Bronchial epithelial cell (primary cell): Measurements from ENCODE around the gene EPHB1. TPM values are rescaled to one million over a fixed set of nuclear protein-coding genes. Genes with fewer than 3 reads are reported as not detected.
A peak's percentile ranks its signal among the peaks of the same experiment; 100 is the strongest.

Experiments used
- DNase-seq: peaks from one replicate; pipeline ENCODE4 v3.0.0-alpha.2; 2010; ENCODE audit warnings: low read depth
- FAIRE-seq: peaks from 2 replicates; lab custom pipeline; 2011; peaks lifted over from hg19 to GRCh38; lab: Jason Lieb, UNC
- H3K27me3 ChIP-seq: 2 replicates; pipeline ENCODE4 v1.5.1; 2011; ENCODE audit warnings: low read length; ENCODE audit not compliant: control insufficient read depth, insufficient read depth
- H3K36me3 ChIP-seq: 2 replicates; pipeline ENCODE4 v1.5.1; 2011; ENCODE audit warnings: low read length; ENCODE audit not compliant: control insufficient read depth, insufficient read depth
- H3K4me3 ChIP-seq: 2 replicates; pipeline ENCODE4 v1.5.1; 2011; ENCODE audit warnings: mild to moderate bottlenecking, low read depth, low read length, control low read depth
- total RNA-seq: library from RNA; depleted of rRNA; stranded (reverse); fragments of >200 nt; gene quantifications from 2 replicates; pipeline ENCODE4 v1.2.1, GENCODE V29; 2014
- TF ChIP-seq, protein P1 (sequence below): IDR thresholded peaks from 2 replicates; pipeline ENCODE4 v1.5.1; 2011; ENCODE audit warnings: mild to moderate bottlenecking, moderate library complexity, low read length, control low read depth, inconsistent platforms; ENCODE audit not compliant: insufficient read depth, severe bottlenecking

Gene EPHB1
- total RNA-seq, 1 donor from 2014 or later, result under 0.01 TPM

DNA sequence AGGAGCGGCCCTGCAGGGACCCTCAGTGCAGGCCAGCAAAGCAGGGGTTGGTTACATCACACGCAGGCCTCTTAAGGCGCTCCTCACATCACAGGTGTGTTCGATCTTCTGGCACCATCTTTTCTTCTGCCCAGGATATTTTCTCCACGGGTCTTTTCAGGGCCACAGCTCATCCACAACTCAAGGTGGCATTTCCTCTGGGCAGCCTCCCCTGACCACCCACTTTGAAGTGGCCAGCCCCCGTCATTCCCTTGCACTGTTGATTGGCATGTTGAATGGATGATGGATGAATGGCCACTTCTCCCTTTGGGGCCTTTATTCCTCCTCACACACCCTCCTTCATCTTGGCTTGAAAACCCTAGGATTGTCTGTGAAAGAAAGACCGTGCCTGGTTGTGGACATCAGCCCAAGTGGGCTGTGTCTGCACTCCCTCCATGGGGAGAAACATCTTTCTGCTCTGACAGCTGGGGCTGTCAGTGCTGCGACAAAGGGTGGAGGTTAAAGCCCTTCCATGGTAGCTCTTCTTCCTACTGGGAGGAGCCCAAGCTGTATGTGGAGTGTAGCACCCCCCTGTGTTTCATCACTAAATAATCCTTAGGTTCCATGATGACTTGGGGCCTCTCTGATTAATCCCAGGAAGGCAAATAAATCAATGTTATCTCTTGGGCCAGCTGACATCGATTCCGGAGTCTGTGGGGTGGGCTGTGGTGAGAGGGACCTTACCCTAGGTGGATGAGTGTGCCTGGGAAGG lies 102.5 kb downstream of the EPHB1 start:
- TF ChIP-seq, protein P1, sequence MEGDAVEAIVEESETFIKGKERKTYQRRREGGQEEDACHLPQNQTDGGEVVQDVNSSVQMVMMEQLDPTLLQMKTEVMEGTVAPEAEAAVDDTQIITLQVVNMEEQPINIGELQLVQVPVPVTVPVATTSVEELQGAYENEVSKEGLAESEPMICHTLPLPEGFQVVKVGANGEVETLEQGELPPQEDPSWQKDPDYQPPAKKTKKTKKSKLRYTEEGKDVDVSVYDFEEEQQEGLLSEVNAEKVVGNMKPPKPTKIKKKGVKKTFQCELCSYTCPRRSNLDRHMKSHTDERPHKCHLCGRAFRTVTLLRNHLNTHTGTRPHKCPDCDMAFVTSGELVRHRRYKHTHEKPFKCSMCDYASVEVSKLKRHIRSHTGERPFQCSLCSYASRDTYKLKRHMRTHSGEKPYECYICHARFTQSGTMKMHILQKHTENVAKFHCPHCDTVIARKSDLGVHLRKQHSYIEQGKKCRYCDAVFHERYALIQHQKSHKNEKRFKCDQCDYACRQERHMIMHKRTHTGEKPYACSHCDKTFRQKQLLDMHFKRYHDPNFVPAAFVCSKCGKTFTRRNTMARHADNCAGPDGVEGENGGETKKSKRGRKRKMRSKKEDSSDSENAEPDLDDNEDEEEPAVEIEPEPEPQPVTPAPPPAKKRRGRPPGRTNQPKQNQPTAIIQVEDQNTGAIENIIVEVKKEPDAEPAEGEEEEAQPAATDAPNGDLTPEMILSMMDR, result no peak
- DNase-seq, result no peak
- no peak overlapping the region for H3K4me3 ChIP-seq
- H3K36me3 ChIP-seq, result no peaks in the 10 kb centered on the region
- FAIRE-seq, result no peak
- H3K27me3 ChIP-seq, result no peaks in the 10 kb centered on the region

- FAIRE-seq, result no peak
- DNase-seq, result no peak
- Histone ChIP-seq H3K27me3 (no peaks in the 10 kb centered on the region), H3K36me3 (no peaks in the 10 kb centered on the region), H3K4me3 (no peak overlapping the region)
- TF ChIP-seq, protein P1, result no peak
These were observed 103.2 kb downstream of the EPHB1 start for GRCh38 chr3:134898181-134898754.

- TF ChIP-seq, protein P1, result no peak
- FAIRE-seq (no peak), DNase-seq (no peak)
- H3K4me3 ChIP-seq, result no peak overlapping the region
- H3K27me3 ChIP-seq, result no peaks in the 10 kb centered on the region
- H3K36me3 ChIP-seq, result no peaks in the 10 kb centered on the region
These were observed 104.7 kb downstream of the EPHB1 start for GRCh38 chr3:134899786-134900185.

GRCh38 chr3:134900482-134900881 lies 105.4 kb downstream of the EPHB1 start:
- TF ChIP-seq, protein P1, result no peak
- H3K27me3 ChIP-seq, result no peaks in the 10 kb centered on the region
- no peak overlapping the region for H3K4me3 ChIP-seq
- DNase-seq, result no peak
- FAIRE-seq, result peak; percentile 89
- H3K36me3 ChIP-seq, result no peaks in the 10 kb centered on the region

DNA sequence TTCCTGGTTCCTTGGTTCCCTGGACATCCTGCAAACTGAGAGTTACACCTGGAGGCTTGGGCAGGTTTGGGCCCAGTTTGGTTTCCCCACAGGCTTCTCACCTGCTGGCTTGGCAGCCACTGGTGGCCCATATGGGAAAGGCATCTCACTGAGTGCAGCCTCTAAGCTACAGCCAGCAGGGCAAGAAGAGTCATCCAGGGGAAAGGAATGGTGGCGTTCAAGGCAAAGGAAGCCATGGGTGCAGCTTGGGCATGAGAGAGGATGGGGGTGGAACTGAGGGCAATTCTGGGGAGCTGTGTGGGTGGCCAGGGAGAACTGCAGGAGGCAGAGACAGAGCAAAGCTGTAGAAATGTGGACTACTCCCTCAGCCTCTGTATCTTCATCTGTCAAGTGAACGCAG lies 106.4 kb downstream of the EPHB1 start:
- TF ChIP-seq, protein P1, result no peak
- no peaks in the 10 kb centered on the region for H3K36me3 ChIP-seq
- no peak for FAIRE-seq
- DNase-seq, result no peak
- H3K27me3 ChIP-seq, result no peaks in the 10 kb centered on the region
- H3K4me3 ChIP-seq, result no peak overlapping the region

DNA sequence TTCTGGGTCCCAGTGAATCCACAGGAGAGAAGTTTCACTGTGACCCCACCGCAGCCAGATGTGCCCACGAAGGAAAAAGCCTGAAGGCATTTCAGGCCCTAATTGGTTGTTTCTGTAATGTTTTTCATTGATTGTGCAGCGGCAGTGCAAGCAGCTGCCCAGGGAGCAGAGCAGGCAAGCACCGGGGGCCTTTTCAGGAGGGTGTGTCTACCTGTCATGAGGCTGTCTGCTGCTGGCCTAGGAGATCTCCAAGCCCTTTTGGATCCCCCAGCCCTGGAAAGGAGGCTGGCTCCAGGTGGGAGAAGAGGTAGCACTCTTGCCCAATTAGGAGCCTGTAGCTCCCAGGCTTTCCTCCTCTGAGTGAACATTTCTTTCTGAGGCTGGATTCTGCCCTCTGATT lies 108.8 kb downstream of the EPHB1 start:
- Histone ChIP-seq H3K36me3 (no peaks in the 10 kb centered on the region), H3K27me3 (no peaks in the 10 kb centered on the region), H3K4me3 (no peak overlapping the region)
- no peak for FAIRE-seq
- no peak for DNase-seq
- TF ChIP-seq, protein P1, result no peak
